ENCODE measurements around the gene DSCAM.
"Not testable (repeated sequence)": the region's sequence is repeated elsewhere in the genome, so short reads cannot be mapped to it uniquely, and the experiment has no call there.

DNA sequence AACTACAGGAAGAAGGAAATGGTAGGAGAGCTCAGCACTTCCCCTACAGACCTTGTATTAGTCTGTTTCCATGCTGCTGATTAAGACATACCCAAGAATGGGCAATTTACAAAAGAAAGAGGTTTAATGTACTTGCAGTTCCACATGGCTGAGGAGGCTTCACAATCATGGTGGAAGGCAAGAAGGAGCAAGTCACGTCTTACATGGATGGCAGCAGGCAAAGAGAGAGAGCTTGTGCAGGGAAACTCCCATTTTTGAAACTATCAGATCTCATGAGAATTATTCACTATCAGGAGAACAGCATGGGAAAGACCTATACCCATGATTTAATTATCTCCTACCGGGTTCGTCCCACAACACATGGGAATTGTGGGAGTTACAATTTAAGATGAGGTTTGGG lies 48.7 kb upstream of the DSCAM start:
- TF ChIP-seq POLR2A (IDR thresholded peaks at IDR 0.05) = not testable (repeated sequence)
- TF ChIP-seq, protein P1, sequence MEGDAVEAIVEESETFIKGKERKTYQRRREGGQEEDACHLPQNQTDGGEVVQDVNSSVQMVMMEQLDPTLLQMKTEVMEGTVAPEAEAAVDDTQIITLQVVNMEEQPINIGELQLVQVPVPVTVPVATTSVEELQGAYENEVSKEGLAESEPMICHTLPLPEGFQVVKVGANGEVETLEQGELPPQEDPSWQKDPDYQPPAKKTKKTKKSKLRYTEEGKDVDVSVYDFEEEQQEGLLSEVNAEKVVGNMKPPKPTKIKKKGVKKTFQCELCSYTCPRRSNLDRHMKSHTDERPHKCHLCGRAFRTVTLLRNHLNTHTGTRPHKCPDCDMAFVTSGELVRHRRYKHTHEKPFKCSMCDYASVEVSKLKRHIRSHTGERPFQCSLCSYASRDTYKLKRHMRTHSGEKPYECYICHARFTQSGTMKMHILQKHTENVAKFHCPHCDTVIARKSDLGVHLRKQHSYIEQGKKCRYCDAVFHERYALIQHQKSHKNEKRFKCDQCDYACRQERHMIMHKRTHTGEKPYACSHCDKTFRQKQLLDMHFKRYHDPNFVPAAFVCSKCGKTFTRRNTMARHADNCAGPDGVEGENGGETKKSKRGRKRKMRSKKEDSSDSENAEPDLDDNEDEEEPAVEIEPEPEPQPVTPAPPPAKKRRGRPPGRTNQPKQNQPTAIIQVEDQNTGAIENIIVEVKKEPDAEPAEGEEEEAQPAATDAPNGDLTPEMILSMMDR (IDR thresholded peaks at IDR 0.05) = not testable (repeated sequence)

Measured in uterus (tissue), 2 donors.